GM12878 (cell line): ENCODE measurements around the gene AKAP13. TPM values are rescaled to one million over a fixed set of nuclear protein-coding genes. Genes with fewer than 3 reads are reported as not detected.

ENCODE experiments used
- ATAC-seq: fragments of 200-7000 bp; cut with Tn5 transposase; 3 replicates; pipeline ENCODE4 v1.9.1; 2020; ENCODE audit warnings: mild to moderate bottlenecking, moderate library complexity
- BruUV-seq: library from RNA; stranded (reverse); fragments of 400-500 nt; replicated peaks from 2 replicates; lab custom pipeline; 2021; lab: Mats Ljungman, UMichigan
- CTCF ChIA-PET: fragments of 300-600 bp; sonication (Branson Sonifier 250); formaldehyde crosslinking; extraction: SDS; loops from one replicate; lab custom pipeline; 2021; ENCODE audit warnings: inconsistent platforms; lab: Yijun Ruan, JAX
- POLR2A ChIA-PET: fragments of 350-600 bp; formaldehyde crosslinking; extraction: SDS; loops from one replicate; lab custom pipeline; 2021; ENCODE audit warnings: inconsistent platforms; lab: Charles Lee
- RAD21 ChIA-PET: fragments of 300-600 bp; sonication (Branson Sonifier 250); formaldehyde crosslinking; loops from one replicate; lab custom pipeline; 2023; ENCODE audit warnings: antibody characterized with exemption; ENCODE audit not compliant: unreplicated experiment; lab: Charles Lee
- SMC1A ChIA-PET: fragments of 300-600 bp; sonication (Branson Sonifier 250); formaldehyde crosslinking; loops from one replicate; lab custom pipeline; 2023; ENCODE audit not compliant: unreplicated experiment, uncharacterized antibody; lab: Charles Lee
- DNase-seq: peaks from one replicate; pipeline ENCODE4 v3.0.0-alpha.2; 2011; ENCODE audit warnings: low read depth, low spot score
- FAIRE-seq: peaks from 3 replicates; lab custom pipeline; 2011; peaks lifted over from hg19 to GRCh38; lab: Jason Lieb, UNC
- H2AFZ ChIP-seq: 2 replicates; pipeline ENCODE4 v1.6.0; 2011; ENCODE audit warnings: low read depth, low read length, control low read depth; ENCODE audit not compliant: control insufficient read depth
- H3K27ac ChIP-seq: 2 replicates; pipeline ENCODE4 v1.5.1; 2011; ENCODE audit warnings: control low read depth; ENCODE audit not compliant: control insufficient read depth, insufficient read depth
- H3K27me3 ChIP-seq, 2 experiments: replicated peaks in 1 of 2; 2 replicates each; pipeline versions ENCODE4 v1.6.0 to v1.6.1; 2011; ENCODE audit warnings: low read length in 1 of 2; ENCODE audit not compliant: control insufficient read depth in 2 of 2, insufficient read depth in 2 of 2
- H3K36me3 ChIP-seq, 2 experiments: 2 replicates each; pipeline ENCODE4 v1.5.1; 2011; ENCODE audit warnings: low read length in 1 of 2; ENCODE audit not compliant: control insufficient read depth in 2 of 2, insufficient read depth in 2 of 2
- H3K4me1 ChIP-seq: 2 replicates; pipeline ENCODE4 v1.6.1; 2011; ENCODE audit warnings: mild to moderate bottlenecking, low read length, moderate library complexity, mixed read lengths; ENCODE audit not compliant: control insufficient read depth, insufficient read depth
- H3K4me2 ChIP-seq: 2 replicates; pipeline ENCODE4 v1.6.0; 2011; ENCODE audit warnings: control low read depth; ENCODE audit not compliant: control insufficient read depth, insufficient read depth
- H3K4me3 ChIP-seq: fragments of 200-600 bp; sonication (generic); 2 replicates; pipeline ENCODE4 v1.5.1; 2016
- H3K79me2 ChIP-seq: 2 replicates; pipeline ENCODE4 v1.6.0; 2011; ENCODE audit warnings: low read length; ENCODE audit not compliant: control insufficient read depth, insufficient read depth
- H3K9ac ChIP-seq: 2 replicates; pipeline ENCODE4 v1.8.0; 2011; ENCODE audit warnings: low read length, control low read depth, mixed read lengths; ENCODE audit not compliant: control insufficient read depth, insufficient read depth
- H3K9me3 ChIP-seq: replicated peaks from 3 replicates; pipeline ENCODE4 v1.5.1; 2011; ENCODE audit warnings: mild to moderate bottlenecking, low read length; ENCODE audit not compliant: control insufficient read depth, insufficient read depth
- H4K20me1 ChIP-seq: 2 replicates; pipeline ENCODE4 v1.6.0; 2011; ENCODE audit not compliant: control insufficient read depth, insufficient read depth
- BCL3 ChIP-seq: IDR thresholded peaks from 2 replicates; pipeline ENCODE4 v1.6.1; 2011; ENCODE audit warnings: borderline replicate concordance, low read depth, mild to moderate bottlenecking, moderate library complexity, low read length; ENCODE audit not compliant: insufficient read depth, poor library complexity, severe bottlenecking
- DPF2 ChIP-seq: fragments of 450-650 bp; IDR thresholded peaks from 2 replicates; pipeline ENCODE4 v1.6.1; 2017; ENCODE audit warnings: mild to moderate bottlenecking
- E2F4 ChIP-seq: IDR thresholded peaks from 2 replicates; pipeline ENCODE4 v1.6.1; 2012; ENCODE audit warnings: low read depth, low read length, improper control_type of control experiment
- IRF4 ChIP-seq: IDR thresholded peaks from 2 replicates; pipeline ENCODE4 v1.6.1; 2011; ENCODE audit warnings: low read depth, low read length
- KLF5 ChIP-seq: fragments of 450-650 bp; IDR thresholded peaks from 2 replicates; pipeline ENCODE4 v1.6.1; 2014; ENCODE audit warnings: mild to moderate bottlenecking; ENCODE audit not compliant: partially characterized antibody
- NBN ChIP-seq: fragments of 450-650 bp; IDR thresholded peaks from 2 replicates; pipeline ENCODE4 v1.6.1; 2016
- NR2F1 ChIP-seq: fragments of 450-650 bp; conservative IDR thresholded peaks from 2 replicates; pipeline ENCODE4 v1.6.1; 2017; ENCODE audit warnings: mild to moderate bottlenecking
- SMAD1 ChIP-seq: fragments of 450-650 bp; IDR thresholded peaks from 2 replicates; pipeline ENCODE4 v1.6.1; 2018; ENCODE audit warnings: mild to moderate bottlenecking, low read depth; ENCODE audit not compliant: partially characterized antibody
- TCF7 ChIP-seq: IDR thresholded peaks from 2 replicates; pipeline ENCODE4 v1.6.1; 2014; ENCODE audit warnings: antibody characterized with exemption, borderline replicate concordance
- ZBTB40 ChIP-seq: fragments of 450-650 bp; IDR thresholded peaks from 2 replicates; pipeline ENCODE4 v1.6.1; 2016; ENCODE audit warnings: mild to moderate bottlenecking, moderate library complexity, borderline replicate concordance
- WGBS: methylation state at CpG from one replicate; pipeline ENCODE4 v1.1.6; 2016; ENCODE audit warnings: low lambda C conversion rate; ENCODE audit not compliant: insufficient replicate concordance, insufficient coverage; ENCODE audit errors: missing lambda C conversion rate; 5-methylcytosine and 5-hydroxymethylcytosine counted together
- in situ Hi-C: fragments of 300-500 bp; cut with MboI; formaldehyde crosslinking; loops from 9 replicates; pipeline ENCODE4 v1.14.3; 2018; ENCODE audit warnings: mixed read lengths
- intact Hi-C: fragments of 100-400 bp; cut with micrococcal nuclease; formaldehyde crosslinking; loops from one replicate; pipeline ENCODE4 v1.14.2; 2022; ENCODE audit not compliant: unreplicated experiment
- polyA plus RNA-seq, 11 experiments: library from polyadenylated mRNA; depleted of rRNA in 4 of 11; unstranded in 6 of 11; stranded (reverse) in 5 of 11; fragments of >200 nt; fragmentation: Nextera tagmentation in 4 of 11; fragmentation: Illumina TruSeq in 1 of 11; extraction: Ambion mirVana in 4 of 11; extraction: Trizol in 1 of 11; gene quantifications; 1 replicate in 1 of 11; 2 replicates in 10 of 11; pipeline versions ENCODE4 v1.2.1 to v1.2.3, GENCODE V29; 2011 to 2016; ENCODE audit warnings: inconsistent platforms in 2 of 11, missing spikeins in 2 of 11, low read depth in 1 of 11
- total RNA-seq, 4 experiments: library from RNA; depleted of rRNA in 3 of 4; stranded (reverse); fragments of >200 nt in 3 of 4; fragmentation: Illumina TruSeq in 1 of 4; extraction: Trizol in 1 of 4; gene quantifications; 2 replicates each; pipeline versions ENCODE4 v1.2.1 to v1.2.3, GENCODE V29; 2013 to 2021

AKAP13 gene
- total and polyA plus RNA-seq, 10 of the 15 experiments (the other 5 are each of a cell fraction or from before 2014, with no cell fraction given), result 14.4 to 74.9 (median 55.1) TPM

- intact Hi-C loops, result loop anchor here (2.0 to 5.0 kb wide), 2 partner anchors 25 to 63 kb away; no protein-coding TSS in a partner anchor
- H3K4me3 ChIP-seq, result peak overlapping the region; percentile 39; the same call in 1 of the 2 replicates
- in situ Hi-C loops, result no loop called here
- no peaks in the 10 kb centered on the region for H3K27me3 ChIP-seq
- ChIA-PET SMC1A (interaction anchor here (0.7 to 4.0 kb wide), 29 partner anchors 12 to 365 kb away, joined by 3 to 33 read pairs (median 4); partner anchors contain the start of gene AKAP13), CTCF (interaction anchor here (0.7 to 3.7 kb wide), 13 partner anchors 9 to 364 kb away, joined by 3 to 44 read pairs (median 5); no protein-coding TSS in a partner anchor), RAD21 (interaction anchor here (0.7 to 7.1 kb wide), 23 partner anchors 8 to 232 kb away, joined by 3 to 64 read pairs (median 5); partner anchors contain the start of gene AKAP13), POLR2A (interaction anchor here (0.5 to 2.4 kb wide), 8 partner anchors 13 to 163 kb away, joined by 3 to 14 read pairs (median 4); no protein-coding TSS in a partner anchor)
- peaks cover 39% of the 10 kb centered on the region for H3K4me1 ChIP-seq
- H3K9me3 ChIP-seq, result no peaks in the 10 kb centered on the region; the same call in 2 of the 3 replicates
- TF ChIP-seq NR2F1 (no peak), NBN (0 out of 2 replicates have a peak, but pooled peaks have one; percentile 14), IRF4 (no peak), SMAD1 (no peak)
- peaks cover 75% of the 10 kb centered on the region for H3K79me2 ChIP-seq
- no peak for FAIRE-seq
- H2AFZ ChIP-seq, result no peak overlapping the region
- DNase-seq, result no peak
- no TSS peak for BruUV-seq
- peak overlapping the region; percentile 99 for H3K4me2 ChIP-seq
- H3K36me3 ChIP-seq, result no peaks in the 10 kb centered on the region; a peak in 1 of 4 replicates
- no peaks in the 10 kb centered on the region for H4K20me1 ChIP-seq
- H3K27ac ChIP-seq, result peak overlapping the region; percentile 90
- no peak overlapping the region for H3K9ac ChIP-seq
- peak; percentile 27 for ATAC-seq
Measured at GRCh38 chr15:85475711-85476110, 95.3 kb downstream of the AKAP13 start.

GRCh38 chr15:85477061-85477460 lies 96.7 kb downstream of the AKAP13 start:
- no peak for FAIRE-seq
- in situ Hi-C loops, result no loop called here
- no peaks in the 10 kb centered on the region for H3K27me3 ChIP-seq
- no peak for TF ChIP-seq ZBTB40
- TF ChIP-seq KLF5, result no peak
- TF ChIP-seq BCL3, result no peak
- TF ChIP-seq TCF7, result no peak
- TF ChIP-seq DPF2, result no peak
- TF ChIP-seq E2F4, result no peak

More at GRCh38 chr15:85477061-85477460, 96.7 kb downstream of the AKAP13 start:
- H3K9me3 ChIP-seq, result no peaks in the 10 kb centered on the region; the same call in 2 of the 3 replicates
- ChIA-PET POLR2A (interaction anchor here (0.6 to 1.2 kb wide), 3 partner anchors 34 to 229 kb away, joined by 3 to 5 read pairs (median 4); partner anchors contain the start of gene AKAP13), CTCF (interaction anchor here (0.6 to 3.7 kb wide), 9 partner anchors 11 to 253 kb away, joined by 3 to 44 read pairs (median 6); no protein-coding TSS in a partner anchor), RAD21 (interaction anchor here (0.7 to 7.1 kb wide), 4 partner anchors 13 to 68 kb away, joined by 3 to 64 read pairs (median 15); no protein-coding TSS in a partner anchor), SMC1A (interaction anchor here (0.6 to 4.0 kb wide), 10 partner anchors 13 to 365 kb away, joined by 3 to 33 read pairs (median 8); no protein-coding TSS in a partner anchor)
- H3K9ac ChIP-seq, result no peak overlapping the region
- DNase-seq, result no peak
- ATAC-seq, result no peak
- H3K4me3 ChIP-seq, result no peak overlapping the region
- no peak overlapping the region for H3K4me2 ChIP-seq
- no peaks in the 10 kb centered on the region; a peak in 1 of 4 replicates for H3K36me3 ChIP-seq
- no peak overlapping the region for H3K27ac ChIP-seq
- no peak overlapping the region for H2AFZ ChIP-seq
- H4K20me1 ChIP-seq, result no peaks in the 10 kb centered on the region
- peaks cover 73% of the 10 kb centered on the region for H3K79me2 ChIP-seq
- peaks cover 48% of the 10 kb centered on the region for H3K4me1 ChIP-seq
- WGBS, result 97% methylated on average over 2 of the region's 2 CpGs
- BruUV-seq, result no TSS peak
- intact Hi-C loops, result loop anchor here (5.0 kb wide), 1 partner anchor 65 kb away; no protein-coding TSS in a partner anchor
